ENCODE measurements around the gene R3HDM4.
A peak's percentile ranks its signal among the peaks of the same experiment; 100 is the strongest.

The R3HDM4 gene

GRCh38 chr19:917323-918151 is 4.5 kb upstream of the R3HDM4 start, which contains the start of gene KISS1R:
KISS1R (plus strand) TSS chr19:917333; CDS start chr19:917503, 170 bp downstream.
- DNase-seq: no peak

DNA sequence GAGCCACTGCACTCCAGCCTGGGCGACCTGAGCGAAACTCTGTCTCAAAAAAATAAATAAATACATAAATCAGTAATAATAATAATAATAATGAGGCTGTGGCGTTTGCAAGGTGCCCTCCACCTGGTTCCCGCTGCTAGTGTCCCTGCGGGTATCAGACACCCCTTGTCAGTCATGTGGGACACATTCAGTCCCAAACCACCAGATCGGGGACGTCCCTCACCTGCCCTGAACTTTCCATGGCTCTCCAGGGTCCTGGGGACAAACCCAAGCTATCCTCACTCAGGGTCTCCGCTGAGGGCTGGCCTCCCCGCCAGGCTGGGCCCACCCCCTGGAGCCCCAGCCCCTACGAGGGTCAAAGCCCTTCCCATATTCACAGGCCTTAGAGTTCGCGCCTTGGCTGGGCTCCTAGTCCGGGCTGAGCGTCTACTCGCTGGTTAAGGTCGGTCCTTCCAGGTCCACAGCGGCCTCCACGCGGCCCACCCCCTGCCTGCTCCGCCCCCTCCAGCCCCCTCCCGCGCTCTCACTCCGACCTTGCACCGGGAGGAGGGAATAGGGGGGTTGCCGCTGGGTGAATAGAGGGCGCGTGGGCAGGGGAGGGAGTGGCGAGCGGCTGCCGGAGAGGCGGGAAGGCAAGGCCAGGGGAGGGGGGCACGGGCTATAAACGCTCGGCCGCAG is 3.8 kb upstream of the R3HDM4 start:
- DNase-seq: no peak

DNA sequence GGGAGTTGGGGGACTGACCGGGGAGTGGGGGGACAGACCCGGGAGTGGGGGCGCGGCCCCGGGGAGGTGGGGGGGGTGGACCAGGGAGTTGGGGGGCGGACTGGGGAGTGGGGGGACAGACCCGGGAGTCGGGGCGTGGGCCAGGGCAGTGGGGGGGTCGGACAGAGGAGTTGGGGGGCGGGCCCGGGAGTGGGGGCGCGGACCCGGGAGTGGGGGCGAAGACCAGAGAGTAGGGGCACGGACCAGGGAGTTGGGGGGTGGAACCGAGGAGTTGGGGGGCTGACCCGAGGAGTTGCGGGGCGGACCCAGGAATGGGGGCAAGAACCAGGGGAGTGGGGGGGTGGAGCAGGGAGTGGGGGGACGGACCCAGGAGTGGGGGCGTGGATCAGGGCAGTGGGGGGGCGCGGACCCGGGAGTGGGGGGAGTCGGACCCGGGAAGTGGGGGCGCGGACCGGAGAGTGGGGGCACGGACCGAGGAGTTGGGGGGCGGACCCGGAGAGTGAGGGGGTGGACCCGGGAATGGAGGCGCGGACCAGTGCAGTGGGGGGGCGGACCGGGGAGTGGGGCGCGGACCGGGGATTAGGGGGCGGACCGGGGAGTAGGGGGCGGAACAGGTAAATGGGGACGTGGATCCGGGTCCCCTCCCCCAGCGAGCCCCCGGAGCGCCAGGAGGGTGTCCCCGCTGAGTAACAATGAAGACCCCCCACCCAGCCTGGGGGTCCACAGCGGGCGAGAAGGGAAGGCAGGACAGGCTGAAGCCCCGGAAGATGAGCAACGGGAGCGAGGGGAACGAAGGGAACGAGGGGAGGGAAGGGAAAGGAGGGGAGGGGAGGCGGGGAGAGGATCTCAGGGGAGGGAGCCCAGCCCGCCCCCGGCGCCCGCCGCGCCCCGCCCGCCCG is 589 bp downstream of the R3HDM4 start:
- peak in 1 of 56 donors; percentile 63 for DNase-seq

DNA sequence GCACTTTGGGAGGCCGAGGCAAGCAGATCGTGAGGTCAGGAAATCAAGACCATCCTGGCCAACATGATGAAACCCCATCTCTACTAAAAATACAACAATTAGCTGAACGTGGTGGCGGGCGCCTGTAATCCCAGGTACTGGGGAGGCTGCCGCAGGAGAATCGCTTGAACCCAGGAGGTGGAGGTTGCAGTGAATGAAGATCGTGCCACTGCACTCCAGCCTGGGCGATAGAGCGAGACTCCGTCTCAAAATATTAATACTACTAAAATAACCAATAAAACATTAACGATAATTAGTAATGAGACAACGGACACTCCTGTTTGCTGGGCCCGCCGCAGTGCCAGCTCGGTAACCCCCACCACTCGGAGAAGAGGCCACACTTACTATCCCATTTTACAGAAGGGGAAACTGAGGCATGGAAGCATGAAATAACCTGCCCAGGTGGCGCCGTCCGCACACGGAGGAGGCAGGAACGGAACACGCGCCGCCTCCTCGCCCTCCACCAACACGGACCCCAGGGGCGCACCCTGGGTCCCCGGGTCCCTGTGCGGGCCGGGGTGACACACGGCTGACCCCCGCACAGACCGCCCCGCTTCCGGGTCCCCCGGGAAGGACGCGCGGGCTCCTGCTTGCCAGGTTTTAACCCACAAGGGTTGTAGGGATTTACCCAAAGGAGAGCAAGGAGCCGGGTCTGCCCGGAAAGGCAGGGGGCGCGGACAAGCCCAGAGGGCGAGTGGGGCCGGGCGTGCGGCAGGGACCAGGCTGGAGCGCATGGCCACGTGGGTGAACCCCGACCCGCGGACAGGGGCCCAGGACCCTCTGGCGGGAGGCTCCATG is 1.6 kb downstream of the R3HDM4 start:
- no peak for DNase-seq

GRCh38 chr19:907183-907853 is 5.7 kb downstream of the R3HDM4 start:
- no peak for DNase-seq

- DNase-seq: no peak
Measured at GRCh38 chr19:906480-906879, 6.5 kb downstream of the R3HDM4 start.

DNA sequence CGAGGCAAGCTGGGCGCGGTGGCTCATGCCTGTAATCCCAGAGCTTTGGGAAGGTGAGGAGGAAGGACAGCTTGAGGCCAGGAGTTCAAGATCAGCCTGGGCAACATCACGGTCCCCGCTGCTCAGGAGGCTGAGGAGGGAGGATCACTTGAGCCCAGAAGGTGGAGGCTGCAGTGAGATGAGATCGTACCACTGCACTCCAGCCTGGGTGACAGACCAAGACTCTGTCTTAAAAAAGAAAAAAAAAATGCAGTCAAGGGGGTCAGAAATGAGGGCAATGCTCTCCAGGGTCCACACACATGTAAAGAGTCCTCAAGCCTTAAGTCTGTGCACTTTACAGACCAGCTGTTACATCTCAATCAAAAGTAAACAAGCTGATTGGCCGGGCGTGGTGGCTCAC is 8.5 kb downstream of the R3HDM4 start:
- no peak for DNase-seq

- DNase-seq: no peak
Measured at GRCh38 chr19:903266-903797, 9.7 kb downstream of the R3HDM4 start.

DNA sequence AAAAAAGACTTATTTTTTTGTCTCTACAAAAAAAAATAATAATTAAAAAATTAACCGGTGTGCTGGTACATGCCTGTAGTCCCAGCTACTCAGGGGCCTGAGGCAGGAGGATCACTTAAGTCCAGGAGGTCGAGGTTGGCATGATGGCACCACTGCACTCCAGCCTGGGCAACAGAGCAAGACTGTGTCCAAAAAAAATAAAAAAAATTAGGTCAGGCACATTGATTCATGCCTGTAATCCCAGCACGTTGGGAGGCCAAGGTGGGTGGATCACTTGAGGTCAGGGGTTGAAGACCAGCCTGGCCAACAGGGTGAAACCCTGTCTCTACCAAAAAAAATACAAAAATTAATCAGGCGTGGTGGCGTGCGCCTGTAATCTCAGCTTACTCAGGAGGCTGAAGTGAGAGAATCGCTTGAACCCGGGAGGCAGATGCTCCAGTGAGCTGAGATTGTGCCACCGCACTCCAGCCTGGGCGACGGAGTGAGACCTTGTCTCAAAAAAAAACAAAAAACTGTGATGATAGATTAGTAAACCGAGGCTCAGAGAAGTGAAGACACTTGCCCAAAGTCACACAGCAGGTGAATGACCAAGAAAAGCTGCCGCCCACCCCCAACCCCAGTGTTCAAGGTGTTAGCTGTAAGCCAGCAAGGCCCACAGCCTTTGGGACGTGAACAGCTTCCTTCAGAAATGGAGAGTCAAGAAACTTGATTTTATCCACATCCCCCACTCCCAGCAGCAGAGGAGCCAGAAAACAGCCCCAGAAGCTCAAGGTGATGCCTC is 10.4 kb downstream of the R3HDM4 start:
- DNase-seq: no peak

DNA sequence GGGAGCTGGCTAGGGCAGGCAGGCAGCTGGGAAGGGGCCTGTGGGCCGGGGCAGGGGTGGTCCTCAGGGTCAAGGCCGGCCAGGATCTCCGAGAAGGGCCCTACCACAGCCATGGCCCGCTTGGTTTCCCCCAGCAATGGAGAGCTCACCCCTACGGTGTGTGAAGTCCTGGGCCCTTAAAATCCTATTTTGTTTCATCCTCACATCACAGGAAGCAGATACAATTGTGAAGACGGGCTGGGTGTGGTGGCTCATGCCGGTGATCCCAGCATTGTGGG is 11.0 kb downstream of the R3HDM4 start:
- no peak for DNase-seq

DNA sequence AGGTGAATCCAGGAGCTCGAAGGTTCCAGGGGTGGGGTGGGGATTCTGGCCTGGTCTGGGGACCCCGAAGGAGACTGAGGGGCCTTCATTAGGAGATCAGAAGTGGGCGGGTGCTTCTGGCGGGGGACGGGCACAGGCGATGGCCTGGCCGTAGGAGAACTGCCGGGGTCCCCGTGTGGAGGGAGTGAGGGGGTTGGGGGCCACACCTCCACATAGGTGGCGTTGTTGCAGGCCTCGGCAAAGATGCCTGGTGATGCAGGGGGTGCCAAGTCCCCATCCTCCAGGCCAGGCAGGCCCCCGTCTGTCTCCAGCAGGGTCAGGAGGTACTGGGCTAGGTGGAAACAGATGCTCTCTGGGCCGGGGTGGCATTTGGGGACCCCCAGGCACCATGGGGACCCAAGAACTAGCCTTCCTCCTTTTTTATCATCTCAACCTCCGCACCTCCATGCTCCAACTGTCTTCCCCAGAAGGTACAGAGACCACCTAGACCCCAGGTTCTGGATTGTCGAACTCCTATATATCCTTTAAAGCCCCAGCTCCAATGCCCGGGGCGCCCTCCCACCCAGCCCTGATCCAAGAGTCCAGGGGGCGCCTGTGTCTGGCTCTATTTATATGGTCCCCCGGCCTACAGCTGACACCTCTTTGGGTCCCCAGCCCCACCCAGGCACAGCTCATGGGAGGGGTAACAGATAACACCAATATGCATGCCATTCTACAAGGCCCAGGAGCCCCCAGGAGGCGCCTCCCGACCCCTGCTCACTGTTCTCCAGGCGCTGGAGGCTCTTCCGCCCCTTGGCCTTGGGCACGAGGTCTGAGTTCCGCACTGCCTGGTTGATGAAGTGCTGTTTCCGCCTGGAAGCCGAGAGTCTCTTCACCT is 11.6 kb downstream of the R3HDM4 start:
- no peak for DNase-seq

DNA sequence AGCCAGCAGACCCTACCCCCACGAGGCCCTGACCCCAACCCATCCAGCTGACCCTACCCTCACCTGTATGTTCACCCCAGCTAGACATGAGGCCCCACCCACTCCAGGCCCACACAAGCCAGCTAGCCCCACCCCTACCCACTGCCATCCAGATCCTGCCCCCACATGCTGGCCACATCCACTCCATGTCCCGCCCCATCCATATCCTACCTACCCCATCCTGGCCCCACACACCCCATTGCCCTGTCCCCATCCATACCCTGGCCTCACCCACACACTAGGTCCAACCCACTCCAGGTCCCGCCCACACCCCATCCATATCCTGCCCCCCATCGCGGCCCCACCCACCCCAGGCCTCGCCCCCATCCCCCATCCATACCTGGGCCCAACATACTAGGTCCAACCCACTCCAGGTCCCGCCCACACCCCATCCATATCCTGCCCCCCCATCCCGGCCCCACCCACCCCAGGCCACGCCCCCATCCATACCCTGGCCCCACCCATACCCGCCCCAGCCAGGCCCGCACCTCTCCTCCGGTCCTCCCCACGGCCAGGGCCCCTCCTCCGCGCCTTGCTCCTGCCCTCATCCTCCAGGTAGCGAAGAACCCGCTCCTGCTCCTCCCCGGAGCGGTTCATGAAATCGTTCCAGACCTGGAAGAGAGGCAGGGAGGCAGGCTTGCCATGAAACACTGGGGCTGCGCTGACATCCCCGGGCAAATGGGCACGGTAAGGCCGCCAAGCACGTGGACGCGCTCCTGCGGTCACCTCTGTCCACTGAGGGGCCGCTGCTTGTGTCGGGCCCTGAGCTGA is 12.5 kb downstream of the R3HDM4 start:
- DNase-seq: peak in 1 of 56 donors; percentile 14

DNA sequence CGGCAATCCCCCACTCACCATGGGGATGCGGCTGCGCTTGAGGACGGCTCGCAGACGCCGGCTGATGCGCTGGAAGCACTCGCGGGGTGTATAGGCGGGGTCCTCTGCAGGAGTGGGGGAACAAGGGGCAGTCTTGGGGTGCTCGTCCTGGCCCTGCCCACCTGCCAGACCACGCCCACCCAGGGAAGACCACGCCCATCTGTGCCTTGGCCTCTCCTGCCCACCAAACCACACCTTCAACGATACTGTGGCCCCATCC is 13.0 kb downstream of the R3HDM4 start:
- no peak for DNase-seq

- DNase-seq: no peak
Measured at GRCh38 chr19:899336-900042, 13.5 kb downstream of the R3HDM4 start.

- peak in 42 of 56 donors; percentile 11 to 78 (median 52) for DNase-seq
Measured at GRCh38 chr19:898663-899062, 14.4 kb downstream of the R3HDM4 start.

- no peak for DNase-seq
Measured at GRCh38 chr19:897442-898039, 15.5 kb downstream of the R3HDM4 start.

DNA sequence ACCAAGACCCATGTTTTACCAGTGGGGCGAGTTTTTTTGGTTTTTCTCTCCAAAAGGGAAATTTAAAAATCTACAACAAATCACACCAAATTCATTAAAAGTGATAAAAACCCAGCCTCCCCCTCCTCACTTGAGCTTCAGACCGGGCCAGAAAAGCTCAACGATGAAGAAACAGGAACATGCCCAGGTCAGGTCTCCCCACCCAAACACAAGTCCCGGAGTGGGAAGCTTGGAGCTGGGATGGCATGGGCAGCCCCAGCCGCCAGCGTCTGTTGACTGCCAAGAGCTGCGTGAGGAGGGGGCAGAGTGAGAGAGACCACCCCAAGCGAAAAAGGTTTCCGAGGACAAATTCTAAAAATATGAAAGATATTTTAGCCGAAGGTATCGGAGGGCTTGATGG is 16.0 kb downstream of the R3HDM4 start:
- DNase-seq: no peak

Data from amygdala (tissue), 56 donors.